ENCODE results near the gene DCLRE1C. TPM values are rescaled to one million over a fixed set of nuclear protein-coding genes. Genes with fewer than 3 reads are reported as not detected.
"Not testable (repeated sequence)": the region's sequence is repeated elsewhere in the genome, so short reads cannot be mapped to it uniquely, and the experiment has no call there.

DCLRE1C gene
- 10 to 100 TPM; 20.8 to 20.9 TPM for total RNA-seq

- peak; percentile 87 to 96 for ATAC-seq
- peak; percentile 85 to 95 for DNase-seq (ENCODE audit: low spot score in 2 of 2)
These were observed at the start of gene DCLRE1C for GRCh38 chr10:14954001-14954770. TSS of gene DCLRE1C (minus strand) at chr10:14954096. CDS start at chr10:14954010, 86 bp downstream.

GRCh38 chr10:14995964-14996565 lies 42.2 kb upstream of the DCLRE1C start:
- Mint-ChIP-seq H3K9me3 (peaks cover 0 to 5% of the 10 kb centered on the region in 2 donors), H3K36me3 (no peaks in the 10 kb centered on the region), H3K27ac (no peak overlapping the region)
- ATAC-seq (peak in 1 of 2 donors; percentile 34), DNase-seq (ENCODE audit: low spot score in 2 of 2) (no peak)

More at GRCh38 chr10:14954001-14954770, at the start of gene DCLRE1C:
- H3K9me3 Mint-ChIP-seq = no peaks in the 10 kb centered on the region
- H3K36me3 Mint-ChIP-seq = peaks cover 16 to 20% of the 10 kb centered on the region in 2 donors
- peak within 1 kb of the TSS; percentile 98 for H3K27ac Mint-ChIP-seq

GRCh38 chr10:14993500-14994455 lies 39.9 kb upstream of the DCLRE1C start:
- not testable (repeated sequence) for H3K9me3 Mint-ChIP-seq; DNase-seq (ENCODE audit: low spot score in 2 of 2); ATAC-seq; H3K27ac Mint-ChIP-seq; H3K36me3 Mint-ChIP-seq

- not testable (repeated sequence) for H3K9me3 Mint-ChIP-seq; ATAC-seq; DNase-seq (ENCODE audit: low spot score in 2 of 2); H3K36me3 Mint-ChIP-seq
- H3K27ac Mint-ChIP-seq = peak overlapping the region in 1 of 2 donors; percentile 5
These were observed 38.4 kb upstream of the DCLRE1C start for GRCh38 chr10:14992336-14992735.

- DNase-seq (ENCODE audit: low spot score in 2 of 2) = peak; percentile 63 to 78
- H3K9me3 Mint-ChIP-seq, ATAC-seq, H3K27ac Mint-ChIP-seq, H3K36me3 Mint-ChIP-seq: not testable (repeated sequence)
These were observed 37.3 kb upstream of the DCLRE1C start for GRCh38 chr10:14991035-14991749.

- not testable (repeated sequence) for H3K36me3 Mint-ChIP-seq; H3K9me3 Mint-ChIP-seq; DNase-seq (ENCODE audit: low spot score in 2 of 2); H3K27ac Mint-ChIP-seq; ATAC-seq
These were observed 35.7 kb upstream of the DCLRE1C start for GRCh38 chr10:14989552-14989951.

GRCh38 chr10:14982744-14983143 lies 28.8 kb upstream of the DCLRE1C start:
- ATAC-seq = no peak
- DNase-seq (ENCODE audit: low spot score in 2 of 2) = no peak
- Mint-ChIP-seq H3K9me3 (no peaks in the 10 kb centered on the region), H3K27ac (no peak overlapping the region), H3K36me3 (no peaks in the 10 kb centered on the region)

- H3K9me3 Mint-ChIP-seq = no peaks in the 10 kb centered on the region
- no peaks in the 10 kb centered on the region for H3K36me3 Mint-ChIP-seq
- H3K27ac Mint-ChIP-seq = no peak overlapping the region
- peak in 1 of 2 donors; percentile 24 for ATAC-seq
- DNase-seq (ENCODE audit: low spot score in 2 of 2) = no peak
These were observed 21.9 kb upstream of the DCLRE1C start for GRCh38 chr10:14975672-14976273.

GRCh38 chr10:14974153-14974998 lies 20.5 kb upstream of the DCLRE1C start:
- not testable (repeated sequence) for ATAC-seq; H3K36me3 Mint-ChIP-seq; DNase-seq (ENCODE audit: low spot score in 2 of 2); H3K9me3 Mint-ChIP-seq; H3K27ac Mint-ChIP-seq

GRCh38 chr10:14971867-14972448 lies 18.1 kb upstream of the DCLRE1C start:
- DNase-seq (ENCODE audit: low spot score in 2 of 2) = peak in 1 of 2 donors; percentile 45
- H3K9me3 Mint-ChIP-seq = no peaks in the 10 kb centered on the region

GRCh38 chr10:14967897-14968296 lies 14.0 kb upstream of the DCLRE1C start:
- no peak overlapping the region for H3K27ac Mint-ChIP-seq
- H3K9me3 Mint-ChIP-seq = no peaks in the 10 kb centered on the region
- H3K36me3 Mint-ChIP-seq = no peaks in the 10 kb centered on the region
- ATAC-seq = no peak
- DNase-seq (ENCODE audit: low spot score in 2 of 2) = no peak

More at GRCh38 chr10:14971867-14972448, 18.1 kb upstream of the DCLRE1C start:
- Mint-ChIP-seq H3K27ac (no peak overlapping the region), H3K36me3 (no peaks in the 10 kb centered on the region)
- peak; percentile 69 to 72 for ATAC-seq

- H3K27ac Mint-ChIP-seq = peak within 1 kb of the TSS; percentile 98 to 99
- H3K36me3 Mint-ChIP-seq = peaks cover 6 to 7% of the 10 kb centered on the region in 2 donors
- peak; percentile 95 to 99 for DNase-seq (ENCODE audit: low spot score in 2 of 2)
- ATAC-seq = peak; percentile 92 to 95
- no peaks in the 10 kb centered on the region for H3K9me3 Mint-ChIP-seq
These were observed 5.5 kb upstream of the DCLRE1C start, which contains the start of gene MEIG1 for GRCh38 chr10:14959221-14960057. TSS of gene MEIG1 (plus strand) at chr10:14959388. CDS start at chr10:14966469, 7,081 bp downstream.

- H3K27ac Mint-ChIP-seq = peak overlapping the region; percentile 98 to 99
- ATAC-seq = no peak
- peaks cover 8% of the 10 kb centered on the region in 2 donors for H3K36me3 Mint-ChIP-seq
- no peak for DNase-seq (ENCODE audit: low spot score in 2 of 2)
- no peaks in the 10 kb centered on the region for H3K9me3 Mint-ChIP-seq
These were observed 5.0 kb upstream of the DCLRE1C start for GRCh38 chr10:14958872-14959220.

GRCh38 chr10:14954934-14955333 lies 1.0 kb upstream of the DCLRE1C start:
- Mint-ChIP-seq H3K36me3 (peaks cover 15 to 24% of the 10 kb centered on the region in 2 donors), H3K9me3 (no peaks in the 10 kb centered on the region), H3K27ac (peak overlapping the region; percentile 97 to 98)
- ATAC-seq (no peak), DNase-seq (ENCODE audit: low spot score in 2 of 2) (no peak)
